ENCODE data around the gene CUL7.

GRCh38 chr6:43091436-43091991, 37.9 kb upstream of the CUL7 start:
- TF ChIP-seq SIN3A (IDR thresholded peaks at IDR 0.05; ENCODE audit: borderline replicate concordance in 2 of 2, control insufficient read depth in 1 of 2, low read depth in 2 of 2, low read length in 2 of 2), result no peak
- TF ChIP-seq, protein P1, sequence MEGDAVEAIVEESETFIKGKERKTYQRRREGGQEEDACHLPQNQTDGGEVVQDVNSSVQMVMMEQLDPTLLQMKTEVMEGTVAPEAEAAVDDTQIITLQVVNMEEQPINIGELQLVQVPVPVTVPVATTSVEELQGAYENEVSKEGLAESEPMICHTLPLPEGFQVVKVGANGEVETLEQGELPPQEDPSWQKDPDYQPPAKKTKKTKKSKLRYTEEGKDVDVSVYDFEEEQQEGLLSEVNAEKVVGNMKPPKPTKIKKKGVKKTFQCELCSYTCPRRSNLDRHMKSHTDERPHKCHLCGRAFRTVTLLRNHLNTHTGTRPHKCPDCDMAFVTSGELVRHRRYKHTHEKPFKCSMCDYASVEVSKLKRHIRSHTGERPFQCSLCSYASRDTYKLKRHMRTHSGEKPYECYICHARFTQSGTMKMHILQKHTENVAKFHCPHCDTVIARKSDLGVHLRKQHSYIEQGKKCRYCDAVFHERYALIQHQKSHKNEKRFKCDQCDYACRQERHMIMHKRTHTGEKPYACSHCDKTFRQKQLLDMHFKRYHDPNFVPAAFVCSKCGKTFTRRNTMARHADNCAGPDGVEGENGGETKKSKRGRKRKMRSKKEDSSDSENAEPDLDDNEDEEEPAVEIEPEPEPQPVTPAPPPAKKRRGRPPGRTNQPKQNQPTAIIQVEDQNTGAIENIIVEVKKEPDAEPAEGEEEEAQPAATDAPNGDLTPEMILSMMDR (IDR thresholded peaks at IDR 0.05 in 2 of 3, conservative IDR thresholded peaks at IDR 0.05 in 1 of 3; ENCODE audit: insufficient read depth in 2 of 3, low read depth in 1 of 3, low read length in 3 of 3), result no peak
- no peak for TF ChIP-seq SREBF1 (IDR thresholded peaks at IDR 0.05; ENCODE audit: borderline replicate concordance, low read depth, low read length)
- TF ChIP-seq SP2 (IDR thresholded peaks at IDR 0.05; ENCODE audit: extremely low read depth, low read depth, low read length, poor library complexity, severe bottlenecking), result no peak
